K562 (cell line): Measurements from ENCODE around the gene ALB. TPM values are rescaled to one million over a fixed set of nuclear protein-coding genes. Genes with fewer than 3 reads are reported as not detected.
A peak's percentile ranks its signal among the peaks of the same experiment; 100 is the strongest.

Experiments used
- ATAC-seq: fragments of 200-7000 bp; cut with Tn5 transposase; 3 replicates; pipeline ENCODE4 v1.9.1; 2020; ENCODE audit warnings: moderate library complexity
- BruUV-seq: library from RNA; stranded (reverse); fragments of 400-500 nt; replicated peaks from 2 replicates; lab custom pipeline; 2021; lab: Mats Ljungman, UMichigan
- CTCF ChIA-PET: fragments of 300-600 bp; formaldehyde crosslinking; extraction: SDS; loops from one replicate; lab custom pipeline; 2021; ENCODE audit warnings: low intra/inter-chr PET ratio; lab: Yijun Ruan, JAX
- POLR2A ChIA-PET: fragments of 300-600, 350-650 bp; sonication (Branson Sonifier 250); formaldehyde crosslinking; extraction: SDS; loops from one replicate; lab custom pipeline; 2021; ENCODE audit warnings: antibody characterized with exemption, inconsistent platforms; lab: Yijun Ruan, JAX
- DNase-seq, 4 experiments: peaks; one replicate each; pipeline versions ENCODE4 v3.0.0 to v3.0.0-alpha.2; 2011 to 2018; ENCODE audit warnings: low spot score in 3 of 4, mixed read lengths in 3 of 4; ENCODE audit errors: extremely low read depth in 1 of 4
- FAIRE-seq: peaks from 2 replicates; lab custom pipeline; 2011; peaks lifted over from hg19 to GRCh38; lab: Jason Lieb, UNC
- H2AFZ ChIP-seq: 2 replicates; pipeline ENCODE4 v1.6.0; 2011; ENCODE audit warnings: low read depth, low read length, control low read depth, inconsistent platforms
- H3K27ac ChIP-seq: fragments of 200-600 bp; 3 replicates; pipeline ENCODE4 v1.8.0; 2011; ENCODE audit warnings: low read depth, mild to moderate bottlenecking, control low read depth, inconsistent platforms, low read length, moderate library complexity, mixed read lengths; ENCODE audit errors: extremely low read depth
- H3K27me3 ChIP-seq, 2 experiments: fragments of 300-600 bp in 1 of 2; 2 replicates in 1 of 2; 3 replicates in 1 of 2; pipeline versions ENCODE4 v1.6.0 to v1.8.0; 2011; ENCODE audit warnings: inconsistent platforms in 2 of 2, low read length in 2 of 2, mild to moderate bottlenecking in 1 of 2, mixed read lengths in 1 of 2, moderate library complexity in 1 of 2; ENCODE audit not compliant: control insufficient read depth in 2 of 2, insufficient read depth in 2 of 2
- H3K36me3 ChIP-seq: fragments of 300-600 bp; 3 replicates; pipeline ENCODE4 v1.8.0; 2011; ENCODE audit warnings: mild to moderate bottlenecking, low read length, inconsistent platforms; ENCODE audit not compliant: control insufficient read depth, insufficient read depth
- H3K4me1 ChIP-seq, 2 experiments: fragments of 200-600 bp in 1 of 2; replicated peaks in 1 of 2; 2 replicates in 1 of 2; 3 replicates in 1 of 2; pipeline versions ENCODE4 v1.5.1 to v1.8.0; 2011; ENCODE audit warnings: inconsistent platforms in 2 of 2, low read length in 2 of 2, mild to moderate bottlenecking in 1 of 2, mixed read lengths in 1 of 2, moderate library complexity in 1 of 2; ENCODE audit not compliant: control insufficient read depth in 2 of 2, insufficient read depth in 2 of 2
- H3K4me2 ChIP-seq: 2 replicates; pipeline ENCODE4 v1.6.1; 2011; ENCODE audit warnings: low read length, control low read depth, inconsistent platforms, mixed read lengths; ENCODE audit not compliant: insufficient read depth
- H3K4me3 ChIP-seq: fragments of 200-600 bp; sonication (generic), shearing (Covaris generic); 2 replicates; pipeline ENCODE4 v1.5.1; 2016; ENCODE audit warnings: control low read depth, inconsistent platforms
- H3K79me2 ChIP-seq: fragments of 200-600 bp; 3 replicates; pipeline ENCODE4 v1.8.0; 2011; ENCODE audit warnings: low read length, inconsistent platforms; ENCODE audit not compliant: control insufficient read depth, insufficient read depth
- H3K9ac ChIP-seq, 2 experiments: 2 replicates each; pipeline versions ENCODE4 v1.6.0 to v1.6.1; 2011; ENCODE audit warnings: low read depth in 2 of 2, low read length in 2 of 2, control low read depth in 1 of 2, inconsistent platforms in 1 of 2, mild to moderate bottlenecking in 1 of 2, mixed read lengths in 1 of 2; ENCODE audit not compliant: insufficient read depth in 1 of 2
- H3K9me1 ChIP-seq: one replicate; pipeline ENCODE4 v1.6.0; 2011; ENCODE audit warnings: inconsistent platforms, mild to moderate bottlenecking, low read length, moderate library complexity; ENCODE audit not compliant: control insufficient read depth, insufficient read depth
- H3K9me3 ChIP-seq: replicated peaks from 2 replicates; pipeline ENCODE4 v1.5.1; 2011; ENCODE audit warnings: low read depth, low read length, inconsistent platforms; ENCODE audit not compliant: control insufficient read depth, insufficient read depth
- H4K20me1 ChIP-seq: replicated peaks from 2 replicates; pipeline ENCODE4 v1.6.1; 2011; ENCODE audit warnings: low read length, inconsistent platforms, mixed read lengths; ENCODE audit not compliant: control insufficient read depth, insufficient read depth
- CCAR2 ChIP-seq: fragments of 200-400 bp; formaldehyde crosslinking; IDR thresholded peaks from 2 replicates; pipeline ENCODE4 v1.6.1; 2017; ENCODE audit warnings: mild to moderate bottlenecking, low read depth, low read length
- MTF1 ChIP-seq: fragments of 250-450 bp; sonication (Bioruptor Pico); IDR thresholded peaks from 2 replicates; pipeline ENCODE4 v1.9.0; 2021; ENCODE audit warnings: moderate library complexity, mild to moderate bottlenecking, inconsistent platforms, borderline replicate concordance
- MXD1 ChIP-seq: fragments of 250-450 bp; sonication (Bioruptor Pico); IDR thresholded peaks from 2 replicates; pipeline ENCODE4 v1.8.0; 2021; ENCODE audit warnings: borderline replicate concordance, mild to moderate bottlenecking, moderate library complexity; ENCODE audit not compliant: poor library complexity, severe bottlenecking
- NCOA2 ChIP-seq, 2 experiments: fragments of 450-650 bp; IDR thresholded peaks; 2 replicates each; pipeline ENCODE4 v1.6.1; 2018; ENCODE audit warnings: mild to moderate bottlenecking in 2 of 2, moderate library complexity in 1 of 2; ENCODE audit not compliant: partially characterized antibody in 2 of 2
- NR3C1 ChIP-seq: sonication (generic); formaldehyde crosslinking; IDR thresholded peaks from 2 replicates; pipeline ENCODE4 v1.8.1; 2022; ENCODE audit warnings: missing genetic modification reagents
- PHB2 ChIP-seq: fragments of 450-650 bp; IDR thresholded peaks from 2 replicates; pipeline ENCODE4 v1.6.1; 2017; ENCODE audit warnings: low read depth
- RNF2 ChIP-seq: sonication (generic); IDR thresholded peaks from 2 replicates; pipeline ENCODE4 v1.6.1; 2016
- SNRNP70 ChIP-seq: fragments of 200-400 bp; formaldehyde crosslinking; optimal IDR thresholded peaks from 2 replicates; pipeline ENCODE3; 2017; ENCODE audit warnings: low read depth, low read length
- TSHZ1 ChIP-seq: fragments of 250-450 bp; sonication (Bioruptor Pico); IDR thresholded peaks from 2 replicates; pipeline ENCODE4 v1.4.0; 2020; ENCODE audit warnings: mild to moderate bottlenecking, moderate library complexity
- ZNF24 ChIP-seq: fragments of 450-650 bp; IDR thresholded peaks from 2 replicates; pipeline ENCODE4 v1.6.1; 2016
- WGBS: fragments of 100-300 bp; shearing (Covaris generic); methylation state at CpG from one replicate; pipeline ENCODE4 v1.1.6; 2016; ENCODE audit warnings: low coverage, mixed read lengths; ENCODE audit not compliant: insufficient coverage; ENCODE audit errors: missing lambda C conversion rate; 5-methylcytosine and 5-hydroxymethylcytosine counted together
- in situ Hi-C: fragments of 300-500 bp; cut with MboI; formaldehyde crosslinking; loops from 4 replicates; pipeline ENCODE4 v1.15.0; 2018; ENCODE audit warnings: inconsistent platforms, mixed read lengths
- intact Hi-C: fragments of 100-400 bp; cut with micrococcal nuclease; formaldehyde crosslinking; loops from 2 replicates; pipeline ENCODE4 v1.14.2; 2022
- polyA plus RNA-seq, 8 experiments: library from polyadenylated mRNA; depleted of rRNA in 4 of 8; stranded (reverse) in 5 of 8; unstranded in 3 of 8; fragments of >200 nt; fragmentation: Nextera tagmentation in 2 of 8; fragmentation: Illumina TruSeq in 1 of 8; extraction: Ambion mirVana in 2 of 8; extraction: Trizol in 1 of 8; gene quantifications; 2 replicates each; pipeline versions ENCODE4 v1.2.1 to v1.2.3, GENCODE V29; 2011 to 2014; ENCODE audit warnings: inconsistent platforms in 1 of 8, missing spikeins in 1 of 8
- total RNA-seq, 7 experiments: library from RNA; depleted of rRNA in 6 of 7; stranded (reverse); fragments of >200 nt in 6 of 7; fragmentation: Illumina TruSeq in 2 of 7; extraction: Trizol in 2 of 7; gene quantifications; 2 replicates each; pipeline versions ENCODE4 v1.2.1 to v1.2.3, GENCODE V29; 2011 to 2021; ENCODE audit warnings: low replicate concordance in 1 of 7

Gene ALB
- total and polyA plus RNA-seq, 9 of the 15 experiments (the other 6 are each of a cell fraction or from before 2014, with no cell fraction given): 0.04 to 18.5 (median 0.20) TPM; not detected in 2

- POLR2A ChIA-PET: interaction anchor here (1.1 kb wide), 1 partner anchor 9 kb away, joined by 3 read pairs; no protein-coding TSS in a partner anchor
- H4K20me1 ChIP-seq: no peaks in the 10 kb centered on the region
- no peaks in the 10 kb centered on the region for H3K9me3 ChIP-seq
- H3K36me3 ChIP-seq: no peaks in the 10 kb centered on the region
- no peak for TF ChIP-seq RNF2
- TF ChIP-seq PHB2: no peak
- no peak for TF ChIP-seq NCOA2 (IDR thresholded peaks at IDR 0.05; ENCODE audit: partially characterized antibody in 2 of 2)
- TF ChIP-seq SNRNP70: no peak
- TF ChIP-seq NR3C1 (CRISPR knock-in tag): no peak
- TF ChIP-seq CCAR2: no peak
- no peak for TF ChIP-seq MXD1 (CRISPR knock-in tag)
- no peak for TF ChIP-seq TSHZ1
- TF ChIP-seq MTF1: no peak
- TF ChIP-seq ZNF24: no peak
- TF ChIP-seq, all 486 proteins: peak for 0
- ATAC-seq (no peak), DNase-seq (peak in 1 of 4 experiments; percentile 26), FAIRE-seq (no peak)
- Histone ChIP-seq H3K9me1 (no peaks in the 10 kb centered on the region), H3K9ac (no peak overlapping the region), H3K79me2 (no peaks in the 10 kb centered on the region), H3K4me3 (no peak overlapping the region), H3K27ac (no peak overlapping the region), H3K27me3 (no peaks in the 10 kb centered on the region), H3K4me1 (no peaks in the 10 kb centered on the region), H2AFZ (no peak overlapping the region), H3K4me2 (no peak overlapping the region)
- no TSS peak for BruUV-seq
- 8% methylated on average over 7 of the region's 7 CpGs for WGBS
- CTCF ChIA-PET: no interaction called here
- in situ Hi-C loops (no loop called here), intact Hi-C loops (no loop called here)
Observed at GRCh38 chr4:73419106-73420038, 15.3 kb downstream of the ALB start.
